Limb (tissue), 2 donors: ENCODE results near the gene AXIN1.
"Not testable (repeated sequence)": the region's sequence is repeated elsewhere in the genome, so short reads cannot be mapped to it uniquely, and the experiment has no call there.

Source experiments
- DNase-seq, 2 donors: peaks; one replicate each; pipeline ENCODE4 v3.0.0-alpha.2; 2016; ENCODE audit errors: extremely low spot score in 2 of 2

Gene AXIN1

GRCh38 chr16:370979-371514 lies 18.5 kb upstream of the AXIN1 start:
- DNase-seq: peak in 1 of 2 donors; percentile 38

DNA sequence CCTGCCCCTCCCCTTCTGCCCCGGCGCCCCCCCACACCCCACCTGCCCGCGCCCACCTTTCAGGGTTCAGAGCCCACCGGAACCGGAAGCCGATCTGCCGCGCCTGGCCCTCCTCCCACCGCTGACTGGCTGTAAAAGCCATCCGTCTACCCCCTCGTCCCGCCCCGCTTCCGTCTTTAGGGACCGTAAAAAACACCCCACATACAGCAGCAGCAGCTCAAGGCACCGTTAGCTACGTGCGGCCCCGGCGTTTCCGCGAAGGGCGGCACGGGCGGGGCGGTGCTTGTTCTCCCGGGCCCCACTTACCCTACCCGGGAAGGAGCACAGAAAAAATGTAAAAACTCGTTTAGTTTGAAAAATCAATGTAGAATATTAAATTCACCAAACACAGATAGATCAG lies 17.9 kb upstream of the AXIN1 start, which contains the start of gene MRPL28:
TSS of gene MRPL28 (minus strand) at position 96 of the 400 bp plus-strand sequence. CDS start 320 bp downstream, outside the sequence.
- DNase-seq: peak; percentile 91 to 97

DNA sequence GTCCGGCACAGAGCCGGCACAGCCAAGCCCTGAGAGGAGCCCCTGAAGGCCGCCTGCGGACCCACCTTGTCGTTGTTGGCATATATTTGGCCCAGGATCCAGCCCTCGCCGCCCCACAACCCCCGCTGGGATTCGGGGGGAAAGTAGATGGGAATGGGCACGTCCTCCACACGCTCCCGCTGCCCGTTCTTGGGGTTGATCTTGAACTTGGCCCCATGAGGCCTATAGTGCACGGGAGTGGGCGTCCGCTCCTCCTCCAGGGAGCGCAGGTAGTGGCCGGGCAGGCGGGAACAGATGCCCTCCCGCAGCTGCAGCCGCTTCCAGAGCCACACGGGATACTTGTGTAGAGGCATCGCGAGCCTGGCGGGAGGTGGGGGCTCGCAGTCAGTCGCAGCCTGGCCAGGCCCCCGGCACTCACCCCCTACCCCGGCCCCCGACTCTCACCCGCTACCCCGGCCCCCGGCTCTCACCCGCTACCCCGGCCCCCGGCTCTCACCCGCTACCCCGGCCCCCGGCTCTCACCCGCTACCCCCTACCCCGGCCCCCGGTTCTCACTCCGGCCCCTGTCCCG lies 17.4 kb upstream of the AXIN1 start:
- peak in 1 of 2 donors; percentile 43 for DNase-seq

DNA sequence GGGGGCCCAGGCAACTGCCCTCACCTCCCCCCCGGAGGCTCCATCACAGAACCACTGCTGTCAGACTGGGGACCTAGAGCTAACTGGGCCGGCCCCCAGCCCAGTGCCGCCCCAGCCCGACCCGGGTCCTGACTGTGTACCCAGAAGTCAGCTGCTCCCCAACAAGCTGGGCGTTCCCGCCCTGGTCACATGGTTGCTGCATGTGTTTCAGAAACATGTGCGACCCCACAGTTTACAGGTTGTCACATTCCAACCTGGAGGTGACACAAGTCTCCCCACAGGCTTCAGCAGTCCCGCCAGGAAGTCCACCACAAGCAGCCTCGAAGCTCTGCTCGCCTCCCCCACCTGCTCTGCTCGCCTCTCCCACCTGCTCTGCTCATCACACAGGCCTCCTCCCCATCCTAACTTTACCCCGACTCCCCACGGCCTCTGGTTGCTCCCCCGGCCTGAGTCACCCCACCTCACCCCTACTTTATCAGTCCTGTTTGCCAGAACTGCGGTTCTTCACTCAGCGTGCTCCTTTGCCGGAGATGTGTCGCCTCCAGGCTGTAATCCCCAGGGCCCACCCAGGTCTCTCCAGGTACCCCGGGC lies 16.8 kb upstream of the AXIN1 start:
- DNase-seq: no peak

GRCh38 chr16:368388-369158 lies 16.1 kb upstream of the AXIN1 start:
- no peak for DNase-seq

- DNase-seq: no peak
These were observed 14.9 kb upstream of the AXIN1 start for GRCh38 chr16:367333-367903.

DNA sequence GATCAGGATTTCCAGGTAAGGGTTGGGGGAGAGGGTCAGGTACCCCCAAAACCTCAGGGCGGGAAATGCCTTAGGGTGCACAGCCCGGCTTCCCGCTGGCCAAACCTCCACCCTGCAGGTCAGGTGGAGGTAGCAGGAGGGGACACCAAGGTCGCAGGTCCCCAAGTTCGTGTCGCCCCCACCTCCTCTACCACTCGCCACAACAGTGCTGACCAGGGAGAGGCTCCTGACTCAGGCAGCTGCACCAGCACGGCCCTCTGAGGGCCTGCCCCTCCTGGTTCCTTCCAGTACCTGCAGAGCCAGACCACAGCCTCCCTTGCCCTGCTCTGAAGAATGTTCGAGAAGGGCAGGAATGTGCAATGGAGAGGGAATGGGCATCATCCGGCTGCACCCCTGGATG lies 14.0 kb upstream of the AXIN1 start:
- DNase-seq: no peak

DNA sequence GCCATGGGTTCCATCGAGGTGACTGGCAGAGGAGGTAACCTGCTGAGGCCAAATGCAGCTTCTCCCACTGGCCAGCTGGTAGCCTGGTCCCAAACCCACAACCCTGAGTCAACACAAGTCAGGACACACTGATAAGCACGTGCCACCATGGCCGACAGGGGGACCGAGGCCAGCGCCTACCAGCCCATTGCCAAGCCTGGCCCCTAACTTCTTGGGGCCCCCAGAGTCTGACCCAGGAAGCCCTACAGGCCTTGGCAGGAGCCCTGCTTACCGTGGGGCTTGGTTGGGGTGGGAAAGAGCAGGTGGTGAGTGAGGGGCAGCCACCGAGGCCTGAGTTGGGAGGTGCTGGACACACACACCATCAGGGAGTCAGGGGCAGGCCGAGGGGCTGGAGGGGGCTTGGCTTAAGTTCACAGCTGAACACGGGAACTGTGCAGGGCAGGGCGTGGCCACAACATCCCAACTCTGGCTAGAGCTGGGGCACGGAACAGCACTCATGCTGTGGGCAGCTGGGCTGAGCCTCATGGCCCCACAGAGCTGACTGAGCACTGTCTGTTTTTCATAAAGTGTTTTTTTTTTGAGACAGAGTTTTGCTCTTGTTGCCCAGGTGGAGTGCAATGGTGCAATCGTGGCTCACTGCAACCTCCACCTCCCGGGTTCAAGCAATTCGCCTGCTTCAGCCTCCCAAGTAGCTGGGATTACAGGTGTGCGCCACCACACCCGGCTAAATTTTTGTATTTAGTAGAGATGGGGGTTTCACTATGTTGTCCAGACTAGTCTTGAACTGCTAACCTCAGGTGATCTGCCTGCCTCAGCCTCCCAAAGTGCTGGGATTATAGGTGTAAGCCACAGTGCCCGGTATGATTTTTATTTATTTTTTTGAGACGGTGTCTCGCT lies 12.3 kb upstream of the AXIN1 start:
- peak in 1 of 2 donors; percentile 35 for DNase-seq

DNA sequence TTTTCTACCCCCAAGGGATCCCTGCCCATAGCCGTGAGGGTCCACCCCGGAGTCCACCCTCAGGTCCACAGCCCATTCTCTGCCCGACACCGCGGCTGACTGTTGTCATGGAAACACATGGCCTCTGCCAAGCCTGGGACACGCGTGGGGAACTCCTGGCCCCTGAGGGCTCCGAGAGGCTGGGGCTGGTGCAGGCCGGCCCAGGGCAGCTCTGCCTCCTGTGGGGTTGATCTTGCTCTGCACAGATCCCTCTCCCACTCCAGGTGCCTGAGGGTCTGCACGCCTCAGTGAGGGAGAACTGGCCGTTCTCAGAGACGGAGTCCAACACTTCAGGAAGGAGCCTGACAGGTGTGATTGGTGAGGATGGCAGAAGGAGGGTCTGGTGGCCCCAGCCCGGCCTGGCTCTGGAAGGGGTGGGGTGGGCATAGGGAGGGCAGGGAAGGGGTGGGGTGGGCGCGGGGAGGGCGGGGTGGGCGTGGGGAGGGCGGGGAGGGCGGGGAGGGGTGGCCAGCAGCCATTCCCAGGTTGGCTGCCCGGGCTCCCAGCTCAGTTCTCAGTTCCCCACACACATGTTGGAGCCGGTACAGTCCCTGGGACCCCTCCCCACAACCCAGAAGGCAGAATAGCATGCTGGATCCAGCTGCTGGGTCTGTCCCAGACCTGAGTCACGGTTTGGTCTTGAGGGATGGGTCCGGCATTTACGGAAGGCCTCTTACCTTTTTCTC lies 11.4 kb upstream of the AXIN1 start:
- no peak for DNase-seq

GRCh38 chr16:363110-363765 lies 10.7 kb upstream of the AXIN1 start:
- no peak for DNase-seq

GRCh38 chr16:362702-362999 lies 10.1 kb upstream of the AXIN1 start:
- not testable (repeated sequence) for DNase-seq

DNA sequence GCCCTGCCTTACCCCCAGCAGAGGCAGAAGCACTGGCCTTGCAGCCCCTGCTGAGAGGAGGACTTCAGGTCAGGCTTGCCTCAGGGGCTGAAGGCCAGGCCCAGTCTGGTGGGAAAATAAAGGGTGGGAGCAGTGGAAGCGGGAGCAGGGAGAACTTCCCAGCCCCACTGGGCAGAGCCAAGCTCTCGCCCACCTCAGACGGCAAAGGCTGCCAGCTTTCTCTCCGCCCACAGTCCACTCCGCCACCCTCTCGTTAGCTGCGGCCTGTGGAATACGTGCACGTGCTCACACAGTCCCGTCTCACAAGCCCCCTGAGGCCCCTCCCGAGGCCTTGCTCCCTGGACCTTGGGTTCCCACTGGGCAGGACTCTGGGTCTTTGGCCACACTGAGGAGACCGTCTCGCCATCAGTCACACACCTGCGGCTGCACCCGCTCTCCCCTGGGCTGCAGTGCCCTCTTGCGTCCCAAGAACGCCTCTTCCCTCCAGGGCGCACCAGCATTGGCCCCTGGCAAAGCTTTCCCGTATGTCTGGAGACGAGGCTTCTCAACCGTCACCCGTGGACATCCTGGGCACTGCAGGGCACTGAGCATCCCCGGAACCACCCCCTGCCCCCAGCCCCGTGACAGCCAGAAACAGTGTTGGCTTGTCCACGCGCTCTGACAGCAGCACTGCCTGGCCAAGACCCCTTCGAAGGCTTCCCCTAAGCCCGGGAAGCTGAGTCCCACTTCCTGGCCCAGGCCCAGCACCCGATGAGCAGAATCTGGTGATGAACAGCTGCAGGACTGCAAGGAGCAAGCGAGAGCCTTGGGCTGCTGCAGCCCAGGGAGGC lies 9.6 kb upstream of the AXIN1 start:
- DNase-seq: peak in 1 of 2 donors; percentile 72

DNA sequence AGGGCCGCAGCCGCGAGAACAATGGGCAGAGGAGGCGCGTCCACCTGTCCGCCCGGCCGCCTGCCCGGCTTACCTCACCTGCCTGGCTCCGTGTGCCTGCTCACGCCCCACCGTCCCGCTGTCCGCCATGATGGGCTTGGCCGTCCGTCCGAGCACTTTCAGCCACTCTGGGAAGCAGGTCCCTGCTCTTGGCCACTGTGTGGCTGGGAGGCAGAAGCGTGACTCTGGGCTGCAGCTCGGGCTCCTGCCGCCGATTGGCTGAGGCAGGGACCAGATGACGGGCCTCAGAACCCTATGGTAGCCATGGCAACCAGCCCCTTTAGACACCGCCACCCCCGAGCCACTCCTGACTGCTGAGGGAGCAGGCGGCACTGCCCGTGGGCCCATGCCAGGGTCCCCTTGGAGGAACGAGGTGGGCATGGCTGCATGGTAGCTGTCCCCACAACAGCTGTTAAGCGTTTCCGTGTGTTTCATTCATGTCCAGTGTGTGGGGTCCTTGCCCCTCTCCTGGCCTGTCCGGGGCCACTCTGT lies 8.9 kb upstream of the AXIN1 start:
- DNase-seq: no peak

DNA sequence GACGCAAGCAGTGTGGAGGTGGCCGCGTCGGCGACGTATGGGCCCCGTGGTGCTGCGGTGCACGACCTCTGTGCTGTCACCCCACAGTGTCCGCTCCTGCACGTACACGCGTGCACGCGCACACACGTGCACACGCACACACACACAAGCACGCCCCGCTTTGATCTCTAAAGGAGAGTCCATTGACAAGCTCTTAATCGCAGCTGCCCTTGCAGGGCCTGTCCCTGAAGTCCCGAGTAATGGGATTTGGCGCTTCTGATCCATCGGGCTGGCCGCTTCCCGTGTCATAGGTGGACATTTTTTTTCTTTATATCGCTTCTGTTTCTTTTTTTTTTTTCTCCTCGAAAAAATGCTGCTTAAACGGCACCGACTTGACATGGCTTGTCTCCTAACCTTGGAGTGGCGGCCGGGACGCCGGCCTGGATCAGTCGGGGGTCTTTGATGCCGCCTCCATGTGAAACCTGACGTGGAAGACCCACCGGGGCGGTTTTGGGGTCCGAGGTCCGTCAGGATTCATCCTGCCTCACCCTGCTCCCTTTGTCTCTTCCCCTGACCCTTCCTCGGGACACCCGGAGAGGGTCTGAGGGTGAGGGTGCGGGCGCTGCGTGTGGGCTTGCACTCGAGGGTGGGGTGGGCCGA lies 8.3 kb upstream of the AXIN1 start:
- DNase-seq: no peak

- DNase-seq: no peak
These were observed 7.6 kb upstream of the AXIN1 start for GRCh38 chr16:359871-360697.

DNA sequence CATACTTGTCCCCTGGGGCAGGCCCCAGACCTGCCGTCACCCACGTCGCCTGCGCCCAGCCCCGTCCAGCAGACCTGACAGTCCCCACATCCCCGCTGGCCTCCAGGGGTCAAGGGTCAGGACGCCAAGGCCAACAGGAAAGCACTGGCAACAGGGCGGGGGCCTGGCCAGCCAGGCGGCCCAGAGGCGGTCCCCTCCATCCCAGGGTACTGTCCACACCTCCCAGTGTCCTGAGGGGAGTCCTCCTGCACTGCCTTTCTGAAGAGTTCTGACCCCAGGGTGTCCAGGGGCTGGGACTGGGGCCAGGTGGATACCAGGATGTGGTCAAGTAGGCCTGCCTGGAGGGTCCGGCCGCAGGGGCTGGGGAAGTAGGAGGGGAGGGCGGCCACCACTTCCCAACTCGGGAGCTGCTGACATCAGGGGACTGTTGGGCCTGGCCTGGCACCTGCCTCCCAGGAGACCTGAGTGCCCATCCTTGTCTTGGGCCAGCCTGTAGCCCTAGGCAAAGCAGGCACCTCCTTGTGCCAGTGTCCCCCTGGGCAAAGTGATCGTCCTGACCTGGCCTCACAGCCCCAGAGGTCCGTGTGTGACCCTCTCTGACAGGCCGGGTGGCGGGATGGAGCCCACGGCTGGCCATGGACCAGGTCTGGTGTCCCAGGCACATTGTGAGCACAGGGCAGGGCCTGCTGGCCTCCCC lies 6.7 kb upstream of the AXIN1 start:
- DNase-seq: no peak

DNA sequence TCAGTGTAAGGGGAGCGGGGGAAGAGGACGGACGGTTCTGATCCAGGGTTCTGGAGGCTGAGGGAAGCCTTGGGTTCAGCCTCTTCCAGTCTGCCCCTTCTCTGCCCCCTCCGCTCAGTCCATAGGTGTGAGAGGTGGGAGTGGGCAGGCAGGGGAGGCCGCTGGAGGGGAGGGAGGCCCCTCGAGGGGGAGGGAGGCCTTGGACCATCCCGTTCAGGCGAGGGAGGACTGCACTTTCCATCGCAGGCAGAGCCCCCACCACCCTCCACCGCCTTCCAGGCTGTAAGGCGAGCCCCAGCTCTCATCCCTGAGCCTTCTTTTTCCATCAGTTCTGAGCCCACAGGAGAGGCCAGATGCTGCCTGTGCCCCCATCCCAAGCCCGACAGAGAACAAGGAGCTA lies 4.2 kb upstream of the AXIN1 start:
- DNase-seq: no peak
